ENCODE results near the gene ANAPC1. TPM values are rescaled to one million over a fixed set of nuclear protein-coding genes. Genes with fewer than 3 reads are reported as not detected.
"Not testable (repeated sequence)": the region's sequence is repeated elsewhere in the genome, so short reads cannot be mapped to it uniquely, and the experiment has no call there.

Gene ANAPC1
- total RNA-seq, 1 donor = 53.3 TPM

DNA sequence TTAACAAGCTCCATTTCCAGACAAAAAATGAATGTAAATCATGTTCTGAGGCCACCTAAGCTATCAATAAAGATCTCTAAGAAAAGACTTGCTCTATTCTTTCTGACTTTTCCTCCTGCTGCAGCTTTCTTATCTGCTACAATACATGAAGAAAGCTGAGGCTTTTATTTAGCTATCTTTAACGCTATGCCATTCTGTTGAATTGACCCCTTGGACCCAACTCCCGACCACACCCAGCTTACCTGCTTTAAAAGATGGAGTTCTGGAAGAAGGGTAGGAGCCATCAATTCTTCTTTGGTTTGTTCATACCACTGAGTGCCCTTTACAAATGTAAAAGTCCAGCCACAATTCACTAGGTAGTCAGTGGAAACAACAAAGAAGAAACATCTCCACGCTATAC is 99.9 kb downstream of the ANAPC1 start:
- not testable (repeated sequence) for H3K9me3 ChIP-seq (ENCODE audit: low read depth, low read length); H3K4me3 ChIP-seq (ENCODE audit: low read length); H3K27me3 ChIP-seq (ENCODE audit: insufficient read depth, low read length); H3K4me1 ChIP-seq (ENCODE audit: insufficient read depth, low read length)

DNA sequence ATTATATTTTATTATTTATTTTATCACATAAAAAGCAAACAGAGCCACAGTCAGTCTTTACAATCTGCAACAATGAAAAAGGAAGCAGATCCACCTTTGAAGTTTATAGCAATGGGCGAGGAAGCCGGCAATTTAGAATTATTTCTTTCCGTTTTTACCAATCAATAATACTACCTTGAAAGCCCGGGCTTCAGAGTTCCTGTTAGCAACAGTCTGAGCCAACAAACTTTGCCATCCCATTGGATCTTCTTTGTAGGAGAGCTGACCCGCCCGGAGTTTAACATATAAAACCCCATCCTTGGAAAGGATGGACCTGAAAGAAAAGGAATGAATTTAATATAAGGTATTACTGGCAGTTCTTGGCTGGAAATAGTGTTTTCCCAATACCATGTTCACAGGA is 101.8 kb downstream of the ANAPC1 start:
- not testable (repeated sequence) for H3K27me3 ChIP-seq (ENCODE audit: insufficient read depth, low read length); H3K4me1 ChIP-seq (ENCODE audit: insufficient read depth, low read length)

DNA sequence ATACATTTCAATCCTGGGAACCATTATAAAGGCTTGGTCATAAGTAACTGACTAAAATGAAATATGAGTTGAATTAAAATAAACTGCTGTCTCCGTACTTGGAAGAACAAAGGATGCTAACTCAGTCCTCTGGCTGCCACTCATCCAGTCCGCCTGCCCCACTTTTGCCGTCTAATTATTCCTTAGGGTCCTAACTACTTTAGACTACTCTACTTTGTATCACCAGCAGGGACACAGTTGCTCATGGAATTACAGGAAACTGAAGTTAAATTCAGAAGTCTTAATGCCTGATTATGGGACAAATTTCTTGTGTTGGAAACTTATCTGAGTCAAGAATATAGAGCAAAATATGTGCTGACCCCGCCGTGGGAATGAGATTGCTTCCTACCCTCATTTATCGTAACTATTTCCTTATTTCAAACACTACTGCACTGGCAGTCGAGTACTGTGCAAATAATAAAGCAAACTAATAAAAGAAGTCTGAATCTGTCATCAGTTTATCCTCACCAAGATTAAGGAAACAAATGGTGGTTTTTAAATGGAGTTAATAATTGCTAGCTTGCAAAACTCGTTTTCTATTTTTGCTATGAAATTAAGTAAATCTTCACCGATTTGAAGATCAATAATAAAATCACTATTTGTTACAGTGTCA is 102.4 kb downstream of the ANAPC1 start:
- H3K4me3 ChIP-seq (ENCODE audit: low read length); H3K27me3 ChIP-seq (ENCODE audit: insufficient read depth, low read length): not testable (repeated sequence)

More for the DNA sequence above, 101.8 kb downstream of the ANAPC1 start:
- not testable (repeated sequence) for H3K9me3 ChIP-seq (ENCODE audit: low read depth, low read length); H3K4me3 ChIP-seq (ENCODE audit: low read length)

DNA sequence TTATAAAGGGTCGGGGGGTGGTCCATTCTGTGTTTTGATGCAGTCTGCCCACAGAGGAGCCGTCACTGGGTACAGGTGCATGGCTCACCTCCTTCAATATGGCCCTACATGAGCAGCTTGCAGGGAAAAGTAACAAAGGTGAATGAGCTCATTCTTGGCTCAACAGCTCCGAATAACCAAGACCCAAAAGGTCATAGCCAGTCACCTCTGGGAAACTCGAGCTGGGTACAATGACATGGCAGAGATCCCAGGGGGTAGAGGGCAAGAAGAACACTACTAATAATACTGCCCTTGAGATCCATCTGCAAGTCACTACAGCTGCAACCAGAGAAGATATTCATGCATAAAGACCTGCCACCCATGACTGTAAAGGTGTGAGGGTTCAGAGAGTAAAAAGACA is 106.8 kb downstream of the ANAPC1 start:
- not testable (repeated sequence) for H3K27me3 ChIP-seq (ENCODE audit: insufficient read depth, low read length); H3K4me3 ChIP-seq (ENCODE audit: low read length); H3K9me3 ChIP-seq (ENCODE audit: low read depth, low read length); H3K4me1 ChIP-seq (ENCODE audit: insufficient read depth, low read length)

More for the DNA sequence above, 102.4 kb downstream of the ANAPC1 start:
- not testable (repeated sequence) for H3K9me3 ChIP-seq (ENCODE audit: low read depth, low read length); H3K4me1 ChIP-seq (ENCODE audit: insufficient read depth, low read length)

DNA sequence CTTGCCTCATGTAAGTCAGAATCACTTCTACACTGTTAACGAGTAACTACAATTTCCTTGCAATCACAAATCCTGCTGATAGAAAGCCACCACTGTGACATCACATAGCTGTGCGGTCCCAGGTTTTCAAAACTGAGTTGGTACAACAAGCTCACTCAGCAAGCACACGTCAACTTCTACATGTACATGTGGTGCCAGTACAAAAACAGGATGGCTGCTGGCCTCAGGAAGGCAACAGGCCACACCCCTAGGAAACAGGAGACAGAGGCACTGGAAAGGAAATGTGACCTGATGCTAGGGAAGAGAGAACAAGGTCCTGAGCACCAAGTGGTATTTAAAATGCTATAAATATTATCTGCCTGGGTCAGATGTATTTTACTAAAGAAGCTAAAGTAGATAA is 107.7 kb downstream of the ANAPC1 start:
- not testable (repeated sequence) for H3K4me3 ChIP-seq (ENCODE audit: low read length); H3K9me3 ChIP-seq (ENCODE audit: low read depth, low read length); H3K4me1 ChIP-seq (ENCODE audit: insufficient read depth, low read length); H3K27me3 ChIP-seq (ENCODE audit: insufficient read depth, low read length)

GRCh38 chr2:111772180-111772579 is 111.8 kb downstream of the ANAPC1 start:
- not testable (repeated sequence) for H3K9me3 ChIP-seq (ENCODE audit: low read depth, low read length); H3K27me3 ChIP-seq (ENCODE audit: insufficient read depth, low read length); H3K4me3 ChIP-seq (ENCODE audit: low read length); H3K4me1 ChIP-seq (ENCODE audit: insufficient read depth, low read length)

DNA sequence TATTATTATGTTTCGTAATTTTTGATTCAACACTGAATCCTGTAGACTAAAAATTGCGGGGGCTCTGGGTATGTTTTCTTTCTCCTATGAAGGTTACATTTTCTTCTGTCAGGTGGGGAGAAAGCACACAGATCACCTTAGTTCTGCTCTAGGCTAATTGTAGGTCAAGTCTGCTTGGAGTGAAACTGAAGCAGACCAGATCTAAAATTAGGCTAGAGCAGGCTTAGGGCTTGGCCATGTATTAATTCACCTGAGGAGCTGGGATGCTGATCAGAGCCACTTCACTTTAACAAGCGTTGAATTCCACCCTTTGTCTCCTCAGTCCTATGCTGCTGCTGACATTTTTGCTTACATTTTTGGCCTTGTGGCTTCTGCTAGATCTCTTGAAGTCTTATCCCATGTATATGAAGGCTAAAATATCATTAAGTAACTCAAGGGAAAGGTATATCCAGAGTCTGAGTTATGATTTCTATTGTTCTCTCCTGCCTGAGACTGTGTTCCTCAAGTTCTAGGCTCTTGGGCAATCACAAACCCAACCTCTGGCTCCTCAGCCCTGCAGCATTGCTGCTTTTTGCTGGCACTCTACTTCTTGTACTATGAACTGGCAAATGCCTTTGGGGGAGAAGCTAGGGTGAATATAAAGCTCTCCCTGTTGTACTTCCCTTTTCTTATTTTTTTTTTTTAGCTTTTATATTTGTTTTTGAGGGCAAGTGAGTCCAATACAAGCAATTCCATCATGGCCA is 112.9 kb downstream of the ANAPC1 start:
- not testable (repeated sequence) for H3K4me1 ChIP-seq (ENCODE audit: insufficient read depth, low read length); H3K27me3 ChIP-seq (ENCODE audit: insufficient read depth, low read length); H3K4me3 ChIP-seq (ENCODE audit: low read length); H3K9me3 ChIP-seq (ENCODE audit: low read depth, low read length)

- H3K9me3 ChIP-seq (ENCODE audit: low read depth, low read length); H3K4me3 ChIP-seq (ENCODE audit: low read length); H3K27me3 ChIP-seq (ENCODE audit: insufficient read depth, low read length); H3K4me1 ChIP-seq (ENCODE audit: insufficient read depth, low read length): not testable (repeated sequence)
Observed at GRCh38 chr2:111768266-111769190, 115.5 kb downstream of the ANAPC1 start.

- not testable (repeated sequence) for H3K27me3 ChIP-seq (ENCODE audit: insufficient read depth, low read length); H3K4me1 ChIP-seq (ENCODE audit: insufficient read depth, low read length); H3K9me3 ChIP-seq (ENCODE audit: low read depth, low read length); H3K4me3 ChIP-seq (ENCODE audit: low read length)
Observed at GRCh38 chr2:111767087-111767486, 116.9 kb downstream of the ANAPC1 start.

DNA sequence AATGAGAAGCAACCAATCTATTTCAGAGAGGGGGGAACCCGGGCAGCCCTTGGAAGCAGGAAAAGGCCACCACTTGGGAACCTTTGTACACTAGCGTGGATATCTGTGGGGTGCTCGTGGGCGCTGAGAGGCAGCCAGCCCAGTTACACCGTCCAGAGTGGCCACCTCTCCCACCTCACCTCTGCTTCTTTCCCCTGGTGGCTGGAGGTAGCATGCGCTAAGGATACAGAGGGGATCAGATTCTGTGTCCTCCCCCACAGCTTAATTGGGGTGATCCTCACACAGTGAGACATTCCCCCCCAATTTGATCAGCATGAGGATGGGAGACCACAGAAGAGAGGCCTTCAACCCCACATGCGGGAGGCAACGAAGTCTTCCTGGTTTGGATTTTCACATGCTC is 117.7 kb downstream of the ANAPC1 start:
- not testable (repeated sequence) for H3K9me3 ChIP-seq (ENCODE audit: low read depth, low read length); H3K4me3 ChIP-seq (ENCODE audit: low read length); H3K4me1 ChIP-seq (ENCODE audit: insufficient read depth, low read length); H3K27me3 ChIP-seq (ENCODE audit: insufficient read depth, low read length)

- H3K27me3 ChIP-seq (ENCODE audit: insufficient read depth, low read length); H3K9me3 ChIP-seq (ENCODE audit: low read depth, low read length); H3K4me1 ChIP-seq (ENCODE audit: insufficient read depth, low read length); H3K4me3 ChIP-seq (ENCODE audit: low read length): not testable (repeated sequence)
Observed at GRCh38 chr2:111764151-111764550, 119.8 kb downstream of the ANAPC1 start.

DNA sequence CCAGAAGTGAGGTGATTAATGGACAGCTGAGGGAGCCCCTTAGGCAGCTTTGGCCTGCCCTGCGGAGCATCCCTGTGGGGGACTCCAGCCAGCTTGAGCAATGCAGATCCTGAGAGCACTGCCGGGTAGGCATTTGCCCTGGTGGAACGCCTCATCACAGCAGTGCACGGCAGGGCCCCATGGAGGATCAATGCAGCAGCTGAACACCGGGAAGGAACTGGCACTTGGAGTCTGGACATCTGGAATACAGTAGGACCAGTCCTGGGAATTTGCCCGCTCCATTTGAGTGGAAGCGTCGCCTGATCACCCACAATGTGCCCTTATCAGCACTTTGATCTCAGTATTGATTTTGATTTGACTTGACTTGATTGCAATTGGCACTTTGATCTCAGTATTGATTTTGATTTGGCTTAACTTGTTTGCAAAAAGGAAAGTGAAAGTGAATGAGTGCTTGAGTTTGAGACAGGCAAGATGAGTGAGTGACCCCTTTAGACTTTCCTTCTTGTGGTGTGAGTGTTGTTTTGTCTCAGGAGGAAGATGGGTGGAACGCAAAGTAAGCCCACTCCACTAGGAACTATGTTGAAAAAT is 123.2 kb downstream of the ANAPC1 start:
- not testable (repeated sequence) for H3K9me3 ChIP-seq (ENCODE audit: low read depth, low read length); H3K4me1 ChIP-seq (ENCODE audit: insufficient read depth, low read length); H3K27me3 ChIP-seq (ENCODE audit: insufficient read depth, low read length); H3K4me3 ChIP-seq (ENCODE audit: low read length)

- H3K4me3 ChIP-seq (ENCODE audit: low read length); H3K27me3 ChIP-seq (ENCODE audit: insufficient read depth, low read length); H3K4me1 ChIP-seq (ENCODE audit: insufficient read depth, low read length); H3K9me3 ChIP-seq (ENCODE audit: low read depth, low read length): not testable (repeated sequence)
Observed at GRCh38 chr2:111752533-111752932, 131.5 kb downstream of the ANAPC1 start.

GRCh38 chr2:111750641-111751040 is 133.4 kb downstream of the ANAPC1 start:
- not testable (repeated sequence) for H3K9me3 ChIP-seq (ENCODE audit: low read depth, low read length); H3K27me3 ChIP-seq (ENCODE audit: insufficient read depth, low read length); H3K4me1 ChIP-seq (ENCODE audit: insufficient read depth, low read length); H3K4me3 ChIP-seq (ENCODE audit: low read length)

DNA sequence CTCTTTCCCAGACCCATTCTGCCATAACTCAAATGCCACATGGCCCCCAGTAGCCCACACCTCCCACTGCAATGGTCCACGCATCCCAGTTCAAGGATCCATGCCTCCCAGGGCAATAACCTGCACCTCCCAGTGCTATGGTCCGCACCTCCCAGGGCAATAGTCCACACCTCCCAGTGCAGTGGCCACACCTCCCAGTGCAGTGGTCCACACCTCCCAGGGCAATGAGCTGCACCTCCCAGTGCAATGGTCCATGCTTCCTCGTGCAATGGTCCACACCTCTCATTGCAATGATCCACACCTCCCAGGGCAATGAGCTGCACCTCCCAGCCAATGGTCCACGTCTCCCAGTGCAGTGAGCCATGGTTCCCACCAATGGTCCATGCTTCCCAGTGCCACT is 135.6 kb downstream of the ANAPC1 start:
- H3K9me3 ChIP-seq (ENCODE audit: low read depth, low read length); H3K4me1 ChIP-seq (ENCODE audit: insufficient read depth, low read length); H3K27me3 ChIP-seq (ENCODE audit: insufficient read depth, low read length); H3K4me3 ChIP-seq (ENCODE audit: low read length): not testable (repeated sequence)

Measured in mononuclear cell (primary cell).